Skin epidermis (tissue), 12 donors: ENCODE measurements around the gene BBIP1.
"Not testable (repeated sequence)": the region's sequence is repeated elsewhere in the genome, so short reads cannot be mapped to it uniquely, and the experiment has no call there.

Experiments
- H3K27ac ChIP-seq, 21 experiments: fragments of 200-600 bp; sonication (generic) in 11 of 21; one replicate each; pipeline ENCODE4 v1.5.0; 2020; ENCODE audit warnings: mild to moderate bottlenecking in 3 of 21, inconsistent platforms in 2 of 21, moderate library complexity in 2 of 21
- H3K4me3 ChIP-seq, 7 experiments: fragments of 200-600 bp; sonication (generic) in 2 of 7; one replicate each; pipeline ENCODE4 v1.5.0; 2020; ENCODE audit warnings: inconsistent platforms in 2 of 7, mild to moderate bottlenecking in 2 of 7, moderate library complexity in 1 of 7

BBIP1 gene

DNA sequence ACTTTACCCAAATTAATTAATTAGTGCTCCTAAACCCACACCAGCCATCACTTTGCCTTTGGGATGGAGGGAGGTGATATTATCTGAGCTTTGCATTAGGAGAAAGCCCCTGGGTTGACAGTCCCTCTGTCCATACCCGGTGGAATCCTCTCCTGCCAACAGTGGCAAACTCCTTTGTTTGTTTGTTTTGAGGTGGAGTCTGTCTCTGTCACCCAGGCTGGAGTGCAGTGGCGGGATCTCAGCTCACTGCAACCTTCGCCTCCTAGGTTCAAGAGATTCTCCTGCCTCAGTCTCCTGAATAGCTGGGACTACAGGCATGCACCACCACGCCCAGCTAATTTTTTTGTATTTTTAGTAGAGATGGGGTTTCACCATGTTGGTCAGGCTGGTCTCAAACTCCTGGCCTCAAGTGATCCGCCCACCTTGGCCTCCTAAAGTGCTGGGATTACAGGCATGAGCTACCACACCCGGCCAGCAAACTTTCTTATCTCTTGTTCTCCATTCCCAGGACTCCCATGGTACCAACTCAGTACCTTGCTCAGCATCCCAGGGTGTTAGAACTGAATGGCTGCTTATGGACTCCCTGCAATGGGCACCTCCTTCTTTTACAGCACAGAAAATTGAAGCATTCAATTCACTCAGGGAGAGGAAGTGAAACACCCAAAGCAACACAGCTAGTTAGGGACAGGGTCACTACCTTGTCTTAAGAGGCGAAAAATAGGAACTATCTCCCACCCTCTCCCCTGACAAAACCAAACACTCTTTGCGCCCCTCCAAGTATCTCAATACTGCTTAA is 51.8 kb downstream of the BBIP1 start:
- H3K27ac ChIP-seq = peak overlapping the region in 19 of 21 experiments; percentile 8 to 100 (median 87)
- H3K4me3 ChIP-seq = not testable (repeated sequence)

DNA sequence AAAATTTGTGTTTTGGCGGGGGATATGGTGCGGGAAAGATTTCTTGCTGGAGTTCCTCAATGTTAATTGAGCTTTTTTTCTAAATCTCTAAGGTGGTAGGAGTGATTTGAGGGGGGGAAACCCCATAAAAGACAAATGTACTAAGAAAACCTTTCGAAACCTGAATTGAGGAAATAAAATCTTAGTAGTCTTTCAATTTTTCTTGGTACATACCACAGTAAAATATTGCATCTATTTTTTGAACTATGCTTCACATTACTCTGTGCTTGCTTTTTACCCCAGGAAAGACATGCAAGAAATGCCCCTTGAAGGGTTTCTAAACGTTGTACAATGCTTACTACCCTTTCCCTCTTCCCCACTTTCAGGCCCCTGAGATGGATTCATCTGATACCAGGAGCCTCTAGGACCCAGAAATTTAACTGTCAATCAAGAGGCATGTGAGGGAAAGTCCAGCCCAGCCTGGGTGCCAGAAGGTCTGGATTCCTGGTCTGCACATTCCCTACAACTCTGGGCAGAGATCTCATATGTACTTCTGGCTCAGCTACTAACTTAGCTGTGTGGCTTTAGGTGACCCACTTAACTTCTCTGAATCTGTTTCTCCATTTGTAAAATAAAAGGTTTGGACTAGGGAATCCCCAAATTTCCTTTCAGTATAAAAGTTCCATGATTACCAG is 53.0 kb downstream of the BBIP1 start:
- H3K4me3 ChIP-seq = no peak overlapping the region
- H3K27ac ChIP-seq = peak overlapping the region in 20 of 21 experiments; percentile 46 to 99 (median 84)

DNA sequence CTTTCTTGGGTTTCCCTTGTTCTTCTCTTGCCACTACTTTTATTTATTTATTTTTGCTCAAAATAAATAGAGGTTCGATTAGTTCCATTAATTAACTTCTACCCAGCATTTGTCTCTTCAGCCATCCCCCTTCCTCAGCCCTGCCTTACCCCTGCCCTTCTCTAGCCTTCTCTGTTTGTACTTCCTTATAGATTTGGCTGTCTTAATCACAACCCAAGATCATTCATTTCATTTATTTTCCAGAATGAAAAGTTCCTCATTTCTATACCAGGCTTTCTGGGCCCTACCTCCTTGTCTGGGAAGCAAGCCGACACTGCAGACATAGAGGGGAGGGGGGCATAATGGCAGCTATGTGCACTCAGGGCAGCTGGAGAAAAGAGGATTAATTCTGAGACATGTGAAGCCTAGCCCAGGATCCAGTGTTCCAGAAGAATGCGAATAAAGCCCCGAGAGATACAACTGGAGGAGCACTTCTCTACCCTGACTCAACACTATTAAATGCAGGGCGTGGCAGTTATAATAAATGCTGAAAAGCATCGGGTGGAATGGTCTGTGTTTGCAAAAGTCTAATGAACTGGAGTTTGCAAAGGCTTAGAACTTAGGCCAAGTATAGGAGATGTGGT is 53.7 kb downstream of the BBIP1 start:
- peak overlapping the region in 20 of 21 experiments; percentile 46 to 99 (median 84) for H3K27ac ChIP-seq
- no peak overlapping the region for H3K4me3 ChIP-seq

DNA sequence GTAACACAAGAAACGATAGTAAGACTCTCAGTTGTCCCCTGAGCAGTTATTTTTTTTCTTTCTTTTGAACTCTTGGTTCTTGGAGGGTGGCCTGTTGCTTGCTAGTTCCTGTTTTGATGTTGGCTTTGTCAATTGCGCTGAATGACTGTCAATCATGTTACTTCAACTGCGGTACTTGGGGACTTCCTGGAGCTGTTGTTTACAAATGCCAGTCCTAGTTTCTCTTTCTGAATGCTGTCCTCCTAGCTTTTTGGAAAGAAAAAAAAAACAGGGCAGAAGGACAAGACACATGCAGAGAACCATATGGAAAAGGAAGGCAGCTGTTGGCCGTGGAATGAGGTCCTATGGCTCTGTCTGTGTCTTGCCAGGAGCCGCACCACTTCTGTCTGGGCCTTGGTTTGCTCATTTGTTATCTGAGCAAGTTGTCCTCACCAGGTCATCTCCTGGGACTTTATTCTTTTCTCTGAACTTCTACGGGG is 54.3 kb downstream of the BBIP1 start:
- H3K4me3 ChIP-seq = no peak overlapping the region
- H3K27ac ChIP-seq = peak overlapping the region in 20 of 21 experiments; percentile 46 to 99 (median 84)

DNA sequence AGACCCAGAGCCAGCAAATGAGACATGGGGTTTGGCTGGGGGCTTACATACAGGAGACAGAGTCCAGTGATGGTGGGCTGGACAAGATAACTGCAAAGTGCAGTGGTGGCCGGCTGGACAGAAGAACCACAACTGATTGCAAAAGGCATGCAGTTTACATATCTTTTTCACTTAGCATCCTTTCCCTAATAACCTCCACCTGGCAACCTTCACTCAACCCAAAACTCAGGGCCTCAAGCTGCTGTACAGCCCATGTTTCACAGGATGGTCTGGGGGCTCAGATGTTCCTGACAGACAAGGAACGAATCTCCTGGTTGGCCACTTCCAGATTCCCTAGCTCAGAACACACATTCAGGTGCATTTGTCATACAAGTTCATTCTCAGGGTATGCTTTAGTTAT is 55.0 kb downstream of the BBIP1 start:
- H3K4me3 ChIP-seq = no peak overlapping the region
- peak overlapping the region in 20 of 21 experiments; percentile 22 to 99 (median 84) for H3K27ac ChIP-seq

DNA sequence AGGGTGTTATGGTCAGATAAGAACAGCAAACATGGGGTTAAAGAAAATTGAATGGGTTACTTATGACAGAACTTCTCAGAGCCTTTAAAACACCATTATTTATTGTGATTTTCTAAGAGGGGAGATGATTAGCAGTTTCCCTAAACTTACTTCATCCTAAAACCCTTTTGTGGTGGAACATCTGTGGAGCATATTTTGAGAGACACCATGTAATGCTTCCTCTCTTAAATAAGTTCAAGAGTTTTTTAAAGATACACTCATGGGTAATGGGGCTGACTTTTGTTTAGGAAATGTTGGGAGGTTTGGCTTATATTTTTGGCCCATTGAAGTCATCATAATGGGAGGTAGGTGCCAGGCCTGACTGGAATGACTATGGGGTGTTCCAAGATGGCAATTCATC is 55.6 kb downstream of the BBIP1 start:
- Histone ChIP-seq H3K4me3 (no peak overlapping the region), H3K27ac (peak overlapping the region in 18 of 21 experiments; percentile 60 to 99 (median 84))

DNA sequence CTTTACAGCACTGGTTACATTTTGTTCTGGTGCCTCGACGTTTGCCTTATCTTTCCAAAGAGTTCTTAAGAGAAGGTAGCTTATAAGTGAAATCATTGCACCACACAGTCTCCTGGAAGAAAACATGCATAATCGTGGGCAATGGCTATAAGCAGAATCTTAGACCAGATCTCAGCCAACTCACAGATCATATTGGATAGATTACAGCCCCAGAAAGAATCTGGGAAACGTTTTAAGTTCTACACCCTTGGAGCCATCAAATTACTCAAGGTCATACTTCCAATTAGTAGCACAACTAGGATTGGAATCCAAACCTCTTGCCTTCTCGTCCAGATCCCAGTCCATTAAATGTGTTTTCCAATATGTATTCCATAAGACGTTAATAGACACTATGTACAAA is 56.0 kb downstream of the BBIP1 start:
- Histone ChIP-seq H3K4me3 (no peak overlapping the region), H3K27ac (peak overlapping the region in 20 of 21 experiments; percentile 35 to 99 (median 82))

DNA sequence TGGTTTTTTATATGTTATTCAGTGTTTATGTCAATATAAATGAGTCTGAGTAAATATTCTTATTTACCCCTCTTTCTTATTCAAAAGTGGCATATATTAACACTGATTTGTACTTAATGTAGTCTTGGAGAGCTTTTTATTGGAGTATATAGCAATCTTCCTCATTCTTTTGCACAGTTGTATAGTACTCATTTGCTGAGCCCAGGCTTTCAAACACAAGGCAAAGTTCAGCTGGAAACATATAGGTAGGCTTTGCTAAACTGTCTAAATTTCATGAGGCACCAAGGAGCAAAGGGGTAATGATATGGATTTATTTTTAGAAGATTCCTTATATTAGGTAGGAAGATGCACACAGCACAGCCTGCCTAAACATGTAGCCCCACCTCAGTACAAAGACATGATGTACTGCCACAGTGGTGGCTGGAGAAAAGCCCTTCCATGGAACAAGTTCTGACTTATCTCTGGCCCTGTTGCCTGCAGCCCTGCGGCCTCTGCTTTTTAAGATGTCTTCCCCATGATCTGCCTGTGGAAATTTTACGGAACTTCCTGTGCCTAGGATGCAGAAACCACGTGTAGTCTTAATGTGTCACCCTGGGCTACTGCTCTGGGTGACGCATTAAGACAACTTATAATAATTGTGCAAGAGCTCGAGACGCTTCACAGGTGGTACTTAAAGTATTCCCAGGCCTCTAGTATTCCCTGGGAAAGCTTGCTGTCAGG is 56.9 kb downstream of the BBIP1 start:
- Histone ChIP-seq H3K27ac (peak overlapping the region in 20 of 21 experiments; percentile 35 to 99 (median 82)), H3K4me3 (no peak overlapping the region)

DNA sequence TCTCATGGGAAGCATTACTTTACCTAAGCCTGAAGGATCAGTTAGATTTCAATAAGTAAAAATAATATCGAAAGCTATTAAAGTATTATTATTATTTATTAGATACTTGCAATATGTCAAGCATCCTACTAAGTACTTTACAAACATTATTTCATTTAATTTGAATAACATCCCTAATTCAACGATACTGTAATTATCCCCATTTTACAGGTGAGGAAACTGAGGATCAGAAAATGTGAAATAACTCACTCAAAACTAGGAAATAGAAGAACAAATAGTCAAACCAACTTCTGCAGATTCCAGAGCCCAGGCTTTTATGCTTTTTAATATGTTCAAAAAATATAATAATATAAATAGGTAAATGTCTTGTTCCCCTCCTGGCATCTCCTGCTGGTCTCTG is 57.5 kb downstream of the BBIP1 start:
- Histone ChIP-seq H3K27ac (peak overlapping the region in 20 of 21 experiments; percentile 33 to 99 (median 80)), H3K4me3 (no peak overlapping the region)

DNA sequence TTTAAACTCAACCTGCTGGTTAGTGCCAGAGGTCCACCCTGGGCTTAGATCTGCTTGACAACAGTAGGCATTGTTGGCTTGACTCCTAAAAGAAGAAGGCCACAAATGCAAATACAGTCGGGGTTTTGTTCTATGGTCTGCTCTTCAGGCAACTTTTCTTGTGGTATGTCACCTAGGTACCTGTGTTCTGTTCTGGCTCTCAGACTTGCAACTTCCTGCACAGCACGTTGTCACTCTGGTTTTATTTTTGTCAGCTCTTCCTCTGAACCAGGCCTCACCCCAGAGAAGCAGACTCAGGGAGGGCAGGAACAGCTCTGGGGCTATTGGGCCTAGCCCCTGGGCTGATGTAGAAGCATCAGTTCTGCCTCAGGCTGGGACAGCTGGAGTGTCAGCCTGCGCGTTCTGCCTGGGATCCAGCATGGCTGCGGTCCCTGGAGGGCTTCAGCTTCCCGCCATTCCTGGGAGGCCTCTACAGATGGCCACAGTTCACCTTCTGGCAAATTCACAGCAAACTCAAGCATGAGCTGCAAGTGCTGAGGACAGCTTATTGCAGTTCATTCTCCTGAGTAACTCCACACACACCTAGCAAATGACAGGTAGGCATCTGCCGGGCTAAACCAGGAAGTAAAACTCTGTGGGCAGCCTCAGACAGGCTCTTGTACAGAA is 58.3 kb downstream of the BBIP1 start:
- H3K4me3 ChIP-seq = no peak overlapping the region
- H3K27ac ChIP-seq = peak overlapping the region in 20 of 21 experiments; percentile 33 to 99 (median 80)

DNA sequence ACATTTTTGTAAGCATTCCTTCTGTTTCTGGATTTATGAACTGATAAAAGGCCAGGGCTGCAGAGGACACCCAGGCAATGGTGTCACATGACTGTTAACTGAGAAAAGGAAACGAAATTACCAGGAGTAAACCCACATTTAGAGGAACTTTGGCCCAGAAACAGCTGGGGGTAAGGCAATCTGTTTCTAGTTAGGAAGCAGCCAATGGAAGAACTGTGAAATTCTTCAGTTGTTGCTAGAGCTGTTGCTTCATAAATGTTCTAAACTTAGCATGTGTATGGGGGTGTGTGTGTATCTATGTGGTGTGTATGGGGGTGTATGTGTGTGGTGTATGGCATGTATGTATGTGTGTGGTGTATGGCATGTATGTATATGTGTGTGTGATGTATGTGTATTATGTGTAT is 59.0 kb downstream of the BBIP1 start:
- H3K27ac ChIP-seq = peak overlapping the region in 20 of 21 experiments; percentile 51 to 99 (median 80)
- H3K4me3 ChIP-seq = no peak overlapping the region

DNA sequence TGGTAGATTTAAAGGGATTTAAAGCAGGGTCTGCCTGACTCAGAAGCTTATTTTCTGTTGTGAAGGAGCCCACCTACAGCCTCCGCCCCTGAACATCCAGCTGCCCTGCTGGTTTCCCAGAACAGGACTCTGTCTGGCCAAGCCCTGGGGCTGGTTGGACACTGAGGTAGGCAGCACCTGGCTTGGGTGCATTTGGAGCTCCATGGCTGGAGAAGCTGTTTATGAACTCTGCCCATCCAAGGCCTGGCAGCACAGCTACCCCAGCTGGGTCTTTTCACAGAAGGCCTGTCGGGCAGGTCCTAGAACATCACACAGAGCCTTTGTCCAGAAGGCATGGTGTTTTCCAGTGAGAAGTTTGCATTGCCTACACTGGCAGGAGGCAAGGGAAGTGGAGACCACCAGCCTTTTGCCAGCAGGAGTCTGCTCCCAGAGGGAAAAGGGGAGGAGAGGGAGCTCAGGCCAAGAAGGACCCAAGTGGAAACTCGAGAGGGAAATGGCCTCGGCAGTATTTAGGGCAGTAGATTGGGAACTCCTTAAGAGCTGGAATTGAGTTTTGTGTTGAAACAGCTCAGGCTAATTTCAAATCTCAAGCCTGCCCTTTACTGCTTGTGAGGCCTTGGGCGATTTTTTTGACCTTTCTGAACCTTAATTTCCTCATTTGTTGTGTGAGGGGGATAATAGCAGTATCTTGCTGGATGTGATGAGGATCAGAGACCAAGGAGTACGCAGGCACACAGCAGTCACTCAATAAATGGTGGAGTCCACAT is 59.6 kb downstream of the BBIP1 start:
- Histone ChIP-seq H3K27ac (peak overlapping the region in 20 of 21 experiments; percentile 51 to 99 (median 80)), H3K4me3 (no peak overlapping the region)

DNA sequence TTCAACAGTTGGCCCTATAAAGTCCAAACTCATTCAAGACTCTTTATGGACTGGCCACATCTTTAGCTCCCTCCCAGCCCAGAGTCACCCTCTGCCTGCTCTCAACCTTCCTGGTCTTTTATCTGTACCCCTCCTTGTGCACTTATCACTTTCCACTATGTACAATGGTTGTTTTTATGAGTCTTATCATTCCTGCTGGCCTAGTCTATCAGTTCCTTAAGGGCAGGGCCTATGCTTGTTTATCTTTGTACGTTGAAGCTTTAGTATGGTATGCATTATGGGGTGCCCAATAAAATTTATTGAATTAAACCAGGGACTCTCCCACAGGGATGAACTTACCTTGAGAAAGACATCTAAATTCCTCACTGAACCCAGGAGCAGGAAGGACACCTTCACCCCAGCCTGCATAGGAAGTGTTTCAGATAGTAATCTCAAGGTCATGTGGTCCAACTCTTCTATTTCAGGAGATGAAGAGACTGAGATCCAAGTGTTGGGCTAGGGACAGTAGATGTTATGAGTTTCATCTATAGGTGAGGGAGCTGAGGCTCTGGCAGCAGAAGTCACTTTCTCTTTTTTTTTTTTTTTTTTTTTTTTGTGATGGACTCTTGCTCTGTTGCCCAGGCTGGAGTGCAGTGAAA is 60.6 kb downstream of the BBIP1 start:
- Histone ChIP-seq H3K4me3 (no peak overlapping the region), H3K27ac (peak overlapping the region in 17 of 21 experiments; percentile 16 to 99 (median 80))

DNA sequence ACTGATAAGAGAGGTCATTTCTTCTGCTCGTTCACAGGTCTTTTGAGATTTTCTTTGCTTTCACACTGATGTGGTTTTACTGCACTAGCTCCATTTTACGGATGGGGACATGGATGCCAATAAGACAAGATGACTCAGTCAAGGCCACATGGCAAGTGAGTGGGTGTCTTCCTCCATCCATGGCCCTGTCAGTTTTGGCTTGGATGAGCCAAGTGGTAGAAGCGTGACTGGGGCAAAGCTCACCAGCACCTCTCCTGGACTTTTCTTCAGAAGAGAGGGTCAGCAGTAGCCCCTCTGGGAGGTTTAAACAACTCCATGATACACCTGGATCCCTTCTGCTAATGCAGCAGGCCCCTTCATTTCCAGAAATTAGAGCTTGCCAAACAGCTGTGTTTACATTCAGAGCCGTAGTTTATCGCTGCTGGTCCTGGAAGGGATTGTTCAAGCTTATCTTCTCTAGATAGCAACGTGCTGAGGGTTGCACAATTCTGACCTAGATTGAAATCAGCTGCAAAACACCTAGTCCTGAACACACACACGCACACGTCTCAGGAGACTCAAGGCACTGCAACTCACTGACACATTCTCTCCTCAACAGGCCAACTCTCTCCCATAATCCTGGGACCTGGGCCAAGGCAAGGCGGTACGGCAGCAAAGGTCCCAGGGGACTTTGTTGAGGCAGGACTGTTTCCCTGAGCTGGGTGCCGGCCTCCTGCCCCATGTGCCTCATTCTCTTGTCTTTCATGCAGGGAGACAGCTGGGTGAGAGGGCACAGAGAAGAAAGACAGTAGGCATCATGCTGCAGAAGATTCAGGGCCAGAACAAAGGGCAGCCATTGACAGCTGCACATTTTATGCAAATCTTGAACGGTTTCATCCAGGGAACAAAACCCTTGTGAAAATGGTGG is 61.5 kb downstream of the BBIP1 start:
- peak overlapping the region in 16 of 21 experiments; percentile 11 to 99 (median 66) for H3K27ac ChIP-seq
- no peak overlapping the region for H3K4me3 ChIP-seq

DNA sequence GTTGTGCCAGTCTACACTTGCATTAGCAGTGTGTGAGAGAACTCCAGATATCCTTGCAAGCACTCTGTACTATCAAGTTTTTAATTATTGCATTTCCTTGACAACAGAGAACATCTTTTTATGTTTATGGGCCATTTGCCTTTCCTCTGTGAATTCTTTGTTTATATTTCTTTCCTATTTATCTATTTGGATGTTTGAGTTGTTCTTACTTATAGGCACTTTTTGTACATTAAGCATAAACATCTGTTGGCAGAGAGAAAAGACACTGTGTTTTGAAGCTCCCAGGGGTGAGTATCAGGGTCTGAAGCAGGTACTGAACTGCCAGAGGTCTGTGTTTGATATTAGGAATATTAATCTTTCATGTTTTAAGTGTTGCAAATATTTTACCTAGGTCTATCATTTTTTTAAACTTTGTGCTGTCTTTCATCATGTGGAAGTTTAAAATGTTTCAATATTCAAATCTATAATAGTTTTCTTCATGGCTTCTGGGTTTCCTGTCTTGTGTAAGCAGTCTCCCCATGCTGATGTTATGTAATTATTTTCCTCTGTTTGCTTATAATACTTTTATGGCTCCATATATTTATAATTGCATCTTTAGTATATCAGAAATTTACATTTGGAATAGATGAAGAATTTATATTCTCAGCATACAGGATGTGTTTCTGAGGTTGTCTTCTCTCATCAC is 64.9 kb downstream of the BBIP1 start:
- Histone ChIP-seq H3K4me3 (no peak overlapping the region), H3K27ac (peak overlapping the region in 1 of 21 experiments; percentile 7)

DNA sequence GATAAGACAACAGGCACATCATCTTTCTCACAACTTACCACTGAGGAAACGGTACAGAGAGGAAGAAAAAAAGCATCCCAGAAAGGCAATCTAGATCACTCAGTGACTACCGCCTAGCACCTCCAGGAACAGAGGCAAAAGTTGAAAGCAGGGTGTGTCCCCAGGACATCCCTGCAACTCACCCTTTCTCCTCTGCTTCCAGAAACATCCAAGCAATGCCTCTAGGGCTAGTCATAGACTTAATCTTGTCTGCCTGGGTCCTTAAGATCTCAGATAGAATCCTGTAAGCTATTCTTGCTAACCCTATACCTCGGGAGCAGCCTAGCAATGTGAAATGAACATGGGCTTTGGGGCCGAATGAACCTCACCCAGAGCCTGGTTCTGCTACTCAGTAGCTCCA is 66.0 kb downstream of the BBIP1 start:
- no peak overlapping the region for H3K4me3 ChIP-seq
- peak overlapping the region in 1 of 21 experiments; percentile 30 for H3K27ac ChIP-seq
